Smooth muscle cell (in vitro differentiated cells): ENCODE measurements around the gene CDH3. TPM values are rescaled to one million over a fixed set of nuclear protein-coding genes. Genes with fewer than 3 reads are reported as not detected.

Source experiments
- DNase-seq: peaks from one replicate; lab custom pipeline; 2025; ENCODE audit not compliant: unreplicated experiment; lab: John Stamatoyannopoulos, UW
- H2AFZ ChIP-seq: fragments of 200-600 bp; sonication (generic); 2 replicates; pipeline ENCODE4 v1.6.0; 2016; ENCODE audit warnings: antibody characterized with exemption, low read depth, mild to moderate bottlenecking
- H3F3A ChIP-seq: fragments of 200-600 bp; sonication (generic); 2 replicates; pipeline ENCODE4 v1.6.0; 2017; ENCODE audit warnings: antibody characterized with exemption, low read depth
- H3K27ac ChIP-seq: fragments of 200-600 bp; sonication (generic); 2 replicates; pipeline ENCODE4 v1.5.1; 2016; ENCODE audit warnings: low read depth, mild to moderate bottlenecking
- H3K27me3 ChIP-seq: fragments of 200-600 bp; sonication (generic); 2 replicates; pipeline ENCODE4 v1.6.1; 2016; ENCODE audit warnings: low read depth, mild to moderate bottlenecking
- H3K36me3 ChIP-seq: fragments of 200-600 bp; sonication (generic); 2 replicates; pipeline ENCODE4 v1.5.1; 2016; ENCODE audit warnings: low read depth
- H3K4me1 ChIP-seq: fragments of 200-600 bp; sonication (generic); 2 replicates; pipeline ENCODE4 v1.5.1; 2016; ENCODE audit warnings: low read depth
- H3K4me2 ChIP-seq: fragments of 200-600 bp; sonication (generic); 2 replicates; pipeline ENCODE4 v1.6.0; 2016; ENCODE audit warnings: mild to moderate bottlenecking
- H3K4me3 ChIP-seq: fragments of 200-600 bp; sonication (generic); 2 replicates; pipeline ENCODE4 v1.5.1; 2016; ENCODE audit warnings: mild to moderate bottlenecking
- H3K79me2 ChIP-seq: fragments of 200-600 bp; sonication (generic); 2 replicates; pipeline ENCODE4 v1.6.0; 2016; ENCODE audit warnings: low read depth, mild to moderate bottlenecking
- H3K9ac ChIP-seq: fragments of 200-600 bp; sonication (generic); 2 replicates; pipeline ENCODE4 v1.6.0; 2016; ENCODE audit warnings: low read depth
- H3K9me3 ChIP-seq: fragments of 200-600 bp; sonication (generic); replicated peaks from 2 replicates; pipeline ENCODE4 v1.5.1; 2016; ENCODE audit warnings: low read depth
- H4K20me1 ChIP-seq: fragments of 200-600 bp; sonication (generic); 2 replicates; pipeline ENCODE4 v1.6.0; 2016; ENCODE audit warnings: low read depth
- WGBS: methylation state at CpG from one replicate; pipeline ENCODE4 v1.1.7; 2016; ENCODE audit warnings: low lambda C conversion rate; 5-methylcytosine and 5-hydroxymethylcytosine counted together
- polyA plus RNA-seq: library from polyadenylated mRNA; unstranded; fragments of >200 nt; fragmentation: Nextera tagmentation; extraction: Ambion mirVana; gene quantifications from 2 replicates; pipeline ENCODE4 v1.2.1, GENCODE V29; 2016
- total RNA-seq: library from RNA; depleted of rRNA; stranded (reverse); fragments of >200 nt; gene quantifications from 2 replicates; pipeline ENCODE4 v1.2.3, GENCODE V29; 2014
- TF ChIP-seq, protein P1 (sequence below): fragments of 200-600 bp; sonication (generic); IDR thresholded peaks from 2 replicates; pipeline ENCODE4 v1.5.1; 2017; ENCODE audit warnings: borderline replicate concordance, mild to moderate bottlenecking, antibody characterized with exemption; ENCODE audit not compliant: insufficient read depth, poor library complexity, severe bottlenecking

The CDH3 gene
- total and polyA plus RNA-seq, 2 experiments from 2014 or later: 18.9 to 78.2 TPM

DNA sequence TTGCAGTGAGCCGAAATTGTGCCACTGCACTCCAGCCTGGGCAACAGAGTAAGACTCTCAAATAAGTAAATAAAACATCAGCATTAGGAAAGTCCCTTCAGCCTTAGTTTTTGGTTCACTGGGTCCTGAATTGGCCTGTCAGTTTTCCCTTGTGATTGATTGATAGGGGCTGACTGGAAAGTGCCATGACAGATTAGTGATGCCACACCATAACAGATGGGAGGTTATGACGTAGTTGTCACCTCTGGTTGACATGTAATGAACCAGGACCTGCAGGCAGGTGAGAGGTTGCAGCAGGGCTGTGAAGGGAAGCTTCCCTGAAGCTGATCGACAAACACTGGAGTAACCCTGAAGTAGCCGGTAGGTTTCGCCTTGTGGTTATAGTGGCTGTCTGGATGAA is 41.8 kb downstream of the CDH3 start:
- Histone ChIP-seq H3K4me3 (no peak overlapping the region), H3K27me3 (no peaks in the 10 kb centered on the region), H3K27ac (no peak overlapping the region), H3K79me2 (no peaks in the 10 kb centered on the region), H3K9me3 (no peaks in the 10 kb centered on the region), H3K36me3 (no peaks in the 10 kb centered on the region), H3F3A (no peaks in the 10 kb centered on the region), H2AFZ (no peak overlapping the region), H4K20me1 (no peaks in the 10 kb centered on the region), H3K4me2 (no peak overlapping the region), H3K4me1 (no peaks in the 10 kb centered on the region), H3K9ac (no peak overlapping the region)
- 93% methylated on average over 5 of the region's 5 CpGs for WGBS
- TF ChIP-seq, protein P1, sequence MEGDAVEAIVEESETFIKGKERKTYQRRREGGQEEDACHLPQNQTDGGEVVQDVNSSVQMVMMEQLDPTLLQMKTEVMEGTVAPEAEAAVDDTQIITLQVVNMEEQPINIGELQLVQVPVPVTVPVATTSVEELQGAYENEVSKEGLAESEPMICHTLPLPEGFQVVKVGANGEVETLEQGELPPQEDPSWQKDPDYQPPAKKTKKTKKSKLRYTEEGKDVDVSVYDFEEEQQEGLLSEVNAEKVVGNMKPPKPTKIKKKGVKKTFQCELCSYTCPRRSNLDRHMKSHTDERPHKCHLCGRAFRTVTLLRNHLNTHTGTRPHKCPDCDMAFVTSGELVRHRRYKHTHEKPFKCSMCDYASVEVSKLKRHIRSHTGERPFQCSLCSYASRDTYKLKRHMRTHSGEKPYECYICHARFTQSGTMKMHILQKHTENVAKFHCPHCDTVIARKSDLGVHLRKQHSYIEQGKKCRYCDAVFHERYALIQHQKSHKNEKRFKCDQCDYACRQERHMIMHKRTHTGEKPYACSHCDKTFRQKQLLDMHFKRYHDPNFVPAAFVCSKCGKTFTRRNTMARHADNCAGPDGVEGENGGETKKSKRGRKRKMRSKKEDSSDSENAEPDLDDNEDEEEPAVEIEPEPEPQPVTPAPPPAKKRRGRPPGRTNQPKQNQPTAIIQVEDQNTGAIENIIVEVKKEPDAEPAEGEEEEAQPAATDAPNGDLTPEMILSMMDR: no peak
- no peak for DNase-seq

- Histone ChIP-seq H3K36me3 (no peaks in the 10 kb centered on the region), H3K9ac (no peak overlapping the region), H3K27ac (no peak overlapping the region), H3K9me3 (no peaks in the 10 kb centered on the region), H3F3A (no peaks in the 10 kb centered on the region), H3K4me3 (no peak overlapping the region), H3K4me1 (no peaks in the 10 kb centered on the region), H3K79me2 (no peaks in the 10 kb centered on the region), H2AFZ (no peak overlapping the region), H4K20me1 (no peaks in the 10 kb centered on the region), H3K4me2 (no peak overlapping the region), H3K27me3 (no peaks in the 10 kb centered on the region)
- DNase-seq: no peak
- TF ChIP-seq, protein P1: no peak
- WGBS: 90% methylated on average over 5 of the region's 5 CpGs
Measured at GRCh38 chr16:68689921-68690320, 44.8 kb downstream of the CDH3 start.

- H3K36me3 ChIP-seq: no peaks in the 10 kb centered on the region
- no peak overlapping the region for H2AFZ ChIP-seq
Measured at GRCh38 chr16:68695575-68695974, 50.5 kb downstream of the CDH3 start.

GRCh38 chr16:68696514-68696913 is 51.4 kb downstream of the CDH3 start:
- no peaks in the 10 kb centered on the region for H3K4me1 ChIP-seq
- no peak overlapping the region for H3K4me2 ChIP-seq
- no peaks in the 10 kb centered on the region for H3F3A ChIP-seq
- H2AFZ ChIP-seq: no peak overlapping the region
- H3K79me2 ChIP-seq: no peaks in the 10 kb centered on the region
- no peak overlapping the region for H3K9ac ChIP-seq
- H4K20me1 ChIP-seq: no peaks in the 10 kb centered on the region
- no peak overlapping the region for H3K4me3 ChIP-seq
- H3K27ac ChIP-seq: no peak overlapping the region
- TF ChIP-seq, protein P1: no peak
- H3K36me3 ChIP-seq: no peaks in the 10 kb centered on the region
- no peaks in the 10 kb centered on the region for H3K9me3 ChIP-seq
- no peak for DNase-seq
- no peaks in the 10 kb centered on the region for H3K27me3 ChIP-seq
- WGBS: 95% methylated on average over 8 of the region's 8 CpGs

More at GRCh38 chr16:68695575-68695974, 50.5 kb downstream of the CDH3 start:
- Histone ChIP-seq H3K4me3 (no peak overlapping the region), H3K9me3 (no peaks in the 10 kb centered on the region), H3K4me1 (no peaks in the 10 kb centered on the region), H4K20me1 (no peaks in the 10 kb centered on the region), H3K4me2 (no peak overlapping the region), H3K27me3 (no peaks in the 10 kb centered on the region), H3K27ac (no peak overlapping the region), H3K79me2 (no peaks in the 10 kb centered on the region), H3F3A (no peaks in the 10 kb centered on the region), H3K9ac (no peak overlapping the region)
- 81% methylated on average over 11 of the region's 11 CpGs for WGBS
- TF ChIP-seq, protein P1: no peak
- no peak for DNase-seq
